Peyer's patch (tissue), 4 donors: ENCODE measurements around the gene RGS3. TPM values are rescaled to one million over a fixed set of nuclear protein-coding genes. Genes with fewer than 3 reads are reported as not detected.
"Not testable (repeated sequence)": the region's sequence is repeated elsewhere in the genome, so short reads cannot be mapped to it uniquely, and the experiment has no call there.

Source experiments
- DNase-seq, 3 donors: peaks; one replicate each; pipeline ENCODE4 v3.0.0-alpha.2; 2017 to 2019
- H3K27ac ChIP-seq, 4 donors: fragments of 200-600 bp; sonication (generic); one replicate each; pipeline ENCODE4 v1.5.1; 2016 to 2019
- H3K27me3 ChIP-seq, 2 donors: fragments of 200-600 bp; sonication (generic); one replicate each; pipeline ENCODE4 v1.5.1; 2019
- H3K36me3 ChIP-seq, 3 donors: fragments of 200-600 bp; sonication (generic); one replicate each; pipeline ENCODE4 v1.5.1; 2016 to 2019
- H3K4me1 ChIP-seq, 4 donors: fragments of 200-600 bp; sonication (generic); one replicate each; pipeline ENCODE4 v1.5.1; 2016 to 2019
- H3K4me3 ChIP-seq, 4 donors: fragments of 200-600 bp; sonication (generic); 1 replicate in 3 of 4; 2 replicates in 1 of 4; pipeline ENCODE4 v1.5.1; 2016 to 2019; ENCODE audit warnings: mild to moderate bottlenecking in 1 of 4
- H3K9me3 ChIP-seq, 4 donors: fragments of 200-600 bp; sonication (generic); one replicate each; pipeline ENCODE4 v1.5.1; 2016 to 2019; ENCODE audit warnings: mild to moderate bottlenecking in 1 of 4
- POLR2A ChIP-seq, 2 donors: fragments of 450-650 bp; IDR thresholded peaks; one replicate each; pipeline ENCODE4 v1.5.1; 2017; ENCODE audit warnings: antibody characterized with exemption in 2 of 2, mild to moderate bottlenecking in 2 of 2, moderate library complexity in 2 of 2
- total RNA-seq, 4 donors: library from RNA; depleted of rRNA; stranded (reverse); fragments of >200 nt; gene quantifications; one replicate each; pipeline ENCODE4 v1.1.0, GENCODE V29; 2016
- TF ChIP-seq, protein P1 (sequence below), 6 experiments: fragments of 450-650 bp in 4 of 6; fragments of 200-600 bp in 2 of 6; sonication (generic) in 1 of 6; IDR thresholded peaks; one replicate each; pipeline ENCODE4 v1.5.1; 2017 to 2019; ENCODE audit warnings: antibody characterized with exemption in 6 of 6, mild to moderate bottlenecking in 3 of 6, moderate library complexity in 1 of 6

The RGS3 gene
- total RNA-seq, 4 donors from 2014 or later, result 55.3 to 113 (median 88.6) TPM

DNA sequence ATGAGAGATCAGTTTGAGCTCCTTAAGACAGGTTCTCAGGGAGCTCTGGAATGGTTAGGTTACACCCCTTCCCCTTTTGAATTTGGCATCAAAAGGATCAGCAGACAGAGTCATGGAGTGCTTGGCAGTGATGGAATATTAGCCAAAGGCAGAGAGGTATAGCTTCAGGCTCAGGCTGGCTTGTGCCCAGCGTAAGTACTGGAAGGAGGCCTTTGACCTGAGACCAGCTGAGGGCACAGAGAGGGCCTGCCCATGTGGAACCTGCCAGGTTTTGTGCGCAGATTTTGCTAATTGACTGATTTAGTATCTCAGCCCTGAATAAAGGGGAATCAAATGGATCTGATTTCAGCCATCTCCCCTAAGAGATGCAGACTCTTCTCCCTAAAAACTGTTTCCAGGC is 81.5 kb downstream of the RGS3 start:
- Histone ChIP-seq H3K9me3 (no peaks in the 10 kb centered on the region), H3K4me1 (peaks cover 0 to 37% (median 7%) of the 10 kb centered on the region in 4 donors), H3K27me3 (no peaks in the 10 kb centered on the region), H3K27ac (no peak overlapping the region), H3K36me3 (peaks cover 0 to 30% (median 0%) of the 10 kb centered on the region in 3 donors), H3K4me3 (no peak overlapping the region)
- no peak for TF ChIP-seq POLR2A (IDR thresholded peaks at IDR 0.05)
- TF ChIP-seq, protein P1, sequence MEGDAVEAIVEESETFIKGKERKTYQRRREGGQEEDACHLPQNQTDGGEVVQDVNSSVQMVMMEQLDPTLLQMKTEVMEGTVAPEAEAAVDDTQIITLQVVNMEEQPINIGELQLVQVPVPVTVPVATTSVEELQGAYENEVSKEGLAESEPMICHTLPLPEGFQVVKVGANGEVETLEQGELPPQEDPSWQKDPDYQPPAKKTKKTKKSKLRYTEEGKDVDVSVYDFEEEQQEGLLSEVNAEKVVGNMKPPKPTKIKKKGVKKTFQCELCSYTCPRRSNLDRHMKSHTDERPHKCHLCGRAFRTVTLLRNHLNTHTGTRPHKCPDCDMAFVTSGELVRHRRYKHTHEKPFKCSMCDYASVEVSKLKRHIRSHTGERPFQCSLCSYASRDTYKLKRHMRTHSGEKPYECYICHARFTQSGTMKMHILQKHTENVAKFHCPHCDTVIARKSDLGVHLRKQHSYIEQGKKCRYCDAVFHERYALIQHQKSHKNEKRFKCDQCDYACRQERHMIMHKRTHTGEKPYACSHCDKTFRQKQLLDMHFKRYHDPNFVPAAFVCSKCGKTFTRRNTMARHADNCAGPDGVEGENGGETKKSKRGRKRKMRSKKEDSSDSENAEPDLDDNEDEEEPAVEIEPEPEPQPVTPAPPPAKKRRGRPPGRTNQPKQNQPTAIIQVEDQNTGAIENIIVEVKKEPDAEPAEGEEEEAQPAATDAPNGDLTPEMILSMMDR (IDR thresholded peaks at IDR 0.05), result no peak
- no peak for DNase-seq

DNA sequence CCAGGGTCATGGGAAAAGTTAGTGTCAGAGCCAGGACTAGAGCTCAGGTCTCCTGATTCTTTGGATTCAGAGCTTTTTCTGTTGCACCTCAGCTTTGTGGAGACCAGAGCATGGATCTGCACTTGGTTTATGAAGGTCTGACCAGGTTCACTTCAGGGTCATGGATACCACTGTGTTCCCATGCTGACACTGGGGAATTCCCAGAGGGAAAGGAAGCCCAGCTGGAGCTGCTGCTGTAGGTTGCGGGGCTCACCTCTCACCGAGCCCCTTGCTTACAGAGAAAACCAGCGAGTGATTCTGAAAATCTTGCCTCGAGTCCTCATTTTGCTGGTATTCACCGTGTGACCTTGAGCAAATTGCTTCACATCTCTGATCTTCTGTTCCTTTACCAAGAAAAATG is 83.0 kb downstream of the RGS3 start:
- no peaks in the 10 kb centered on the region for H3K27me3 ChIP-seq
- no peak overlapping the region for H3K27ac ChIP-seq
- peaks cover 0 to 23% (median 0%) of the 10 kb centered on the region in 3 donors for H3K36me3 ChIP-seq
- peaks cover 0 to 28% (median 7%) of the 10 kb centered on the region in 4 donors for H3K4me1 ChIP-seq
- H3K4me3 ChIP-seq, result no peak overlapping the region
- no peaks in the 10 kb centered on the region for H3K9me3 ChIP-seq
- peak in 1 of 3 donors; percentile 23 for DNase-seq
- TF ChIP-seq POLR2A (IDR thresholded peaks at IDR 0.05), result no peak
- TF ChIP-seq, protein P1 (IDR thresholded peaks at IDR 0.05), result no peak

DNA sequence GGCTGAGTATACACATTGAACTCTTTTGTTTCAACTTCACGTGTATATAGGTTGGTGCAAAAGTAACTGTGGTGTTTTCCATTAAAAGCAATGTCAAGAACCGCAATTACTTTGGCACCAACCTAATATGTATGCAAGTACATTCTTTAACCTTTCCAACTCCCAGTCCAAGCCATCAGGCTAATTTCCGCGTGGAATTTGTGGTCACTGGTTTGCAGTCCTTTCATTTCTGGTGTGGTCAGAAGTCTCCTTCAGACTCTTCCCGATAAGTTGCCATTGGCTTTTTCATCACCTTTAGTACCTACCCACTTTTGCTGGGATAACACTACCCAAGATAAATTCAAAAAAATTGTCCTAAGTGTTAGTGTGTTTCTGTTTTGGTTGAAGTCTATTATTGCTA is 84.0 kb downstream of the RGS3 start:
- no peak for DNase-seq
- Histone ChIP-seq H3K27ac (peak overlapping the region in 2 of 4 donors; percentile 1 to 77), H3K4me1 (peaks cover 0 to 28% (median 7%) of the 10 kb centered on the region in 4 donors), H3K4me3 (no peak overlapping the region), H3K36me3 (peaks cover 0 to 15% (median 0%) of the 10 kb centered on the region in 3 donors), H3K27me3 (no peaks in the 10 kb centered on the region), H3K9me3 (no peaks in the 10 kb centered on the region)
- TF ChIP-seq POLR2A (IDR thresholded peaks at IDR 0.05), result no peak
- TF ChIP-seq, protein P1 (IDR thresholded peaks at IDR 0.05), result no peak

DNA sequence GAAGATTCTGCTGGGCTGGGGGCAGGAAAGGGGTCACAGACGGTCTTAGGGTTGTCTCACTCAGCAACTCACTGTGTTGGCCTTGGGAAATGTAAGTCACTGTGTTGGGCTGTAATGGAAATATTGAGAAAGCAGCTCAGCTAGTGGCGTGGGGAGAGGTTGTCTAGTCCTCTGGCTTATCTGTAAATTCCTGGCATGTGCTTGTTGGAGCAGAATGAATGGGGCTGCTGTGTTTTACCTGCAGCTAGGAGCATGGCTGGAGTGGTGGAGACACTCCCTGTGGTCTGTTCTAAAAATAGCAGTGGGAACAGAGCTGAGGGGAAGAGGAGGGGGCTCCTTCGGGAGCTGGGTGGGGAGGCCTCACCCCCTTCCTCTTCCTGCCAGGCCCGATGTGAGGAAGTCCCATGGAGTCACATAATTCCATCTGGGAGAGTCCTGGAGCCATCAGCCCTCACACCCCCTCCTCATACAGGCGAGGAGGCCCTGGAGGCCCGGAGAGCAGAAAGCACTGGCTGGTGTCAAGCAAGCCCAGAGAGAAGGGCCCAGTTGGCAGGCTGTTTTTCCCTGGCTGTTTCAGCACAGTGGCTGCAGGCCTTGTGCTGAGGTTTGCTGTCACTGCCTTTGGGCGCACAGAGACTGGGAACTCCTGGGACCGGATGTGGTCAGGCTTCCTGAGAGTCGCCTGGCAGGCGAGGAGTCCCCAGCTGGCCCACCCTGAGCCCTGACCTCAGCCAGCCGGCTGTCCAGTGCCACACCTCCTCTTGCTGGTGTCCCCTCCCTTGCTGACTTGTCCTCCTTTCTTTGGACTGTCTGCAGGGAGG is 84.9 kb downstream of the RGS3 start:
- TF ChIP-seq, protein P1 (IDR thresholded peaks at IDR 0.05), result no peak
- TF ChIP-seq POLR2A (IDR thresholded peaks at IDR 0.05), result no peak
- Histone ChIP-seq H3K27me3 (no peaks in the 10 kb centered on the region), H3K9me3 (no peaks in the 10 kb centered on the region), H3K4me1 (peaks cover 0 to 28% (median 7%) of the 10 kb centered on the region in 4 donors), H3K27ac (peak overlapping the region in 3 of 4 donors; percentile 4 to 77 (median 50)), H3K4me3 (no peak overlapping the region), H3K36me3 (peaks cover 0 to 6% (median 0%) of the 10 kb centered on the region in 3 donors)
- peak in 1 of 3 donors; percentile 64 for DNase-seq

DNA sequence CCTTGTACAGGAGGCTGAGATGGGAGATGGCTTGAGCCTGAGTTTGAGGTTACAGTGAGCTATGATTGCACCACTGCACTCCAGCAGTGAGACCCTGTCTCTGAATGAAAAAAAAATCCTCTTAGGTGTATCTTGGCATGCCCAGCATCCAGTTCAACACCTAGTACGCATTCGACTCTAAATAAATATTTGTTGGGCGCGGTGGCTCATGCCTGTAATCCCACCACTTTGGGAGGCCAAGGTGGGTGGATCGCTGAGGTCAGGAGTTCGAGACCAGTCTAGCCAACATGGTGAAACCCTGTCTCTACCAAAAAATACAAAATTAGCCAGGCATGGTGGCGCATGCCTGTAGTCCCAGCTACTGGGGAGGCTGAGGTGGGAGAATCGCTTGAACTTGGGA is 86.4 kb downstream of the RGS3 start:
- H3K9me3 ChIP-seq, H3K36me3 ChIP-seq, H3K4me3 ChIP-seq, H3K27ac ChIP-seq, H3K27me3 ChIP-seq: not testable (repeated sequence)
- DNase-seq, result peak in 1 of 3 donors; percentile 17
- peaks cover 0 to 22% (median 7%) of the 10 kb centered on the region in 4 donors for H3K4me1 ChIP-seq

DNA sequence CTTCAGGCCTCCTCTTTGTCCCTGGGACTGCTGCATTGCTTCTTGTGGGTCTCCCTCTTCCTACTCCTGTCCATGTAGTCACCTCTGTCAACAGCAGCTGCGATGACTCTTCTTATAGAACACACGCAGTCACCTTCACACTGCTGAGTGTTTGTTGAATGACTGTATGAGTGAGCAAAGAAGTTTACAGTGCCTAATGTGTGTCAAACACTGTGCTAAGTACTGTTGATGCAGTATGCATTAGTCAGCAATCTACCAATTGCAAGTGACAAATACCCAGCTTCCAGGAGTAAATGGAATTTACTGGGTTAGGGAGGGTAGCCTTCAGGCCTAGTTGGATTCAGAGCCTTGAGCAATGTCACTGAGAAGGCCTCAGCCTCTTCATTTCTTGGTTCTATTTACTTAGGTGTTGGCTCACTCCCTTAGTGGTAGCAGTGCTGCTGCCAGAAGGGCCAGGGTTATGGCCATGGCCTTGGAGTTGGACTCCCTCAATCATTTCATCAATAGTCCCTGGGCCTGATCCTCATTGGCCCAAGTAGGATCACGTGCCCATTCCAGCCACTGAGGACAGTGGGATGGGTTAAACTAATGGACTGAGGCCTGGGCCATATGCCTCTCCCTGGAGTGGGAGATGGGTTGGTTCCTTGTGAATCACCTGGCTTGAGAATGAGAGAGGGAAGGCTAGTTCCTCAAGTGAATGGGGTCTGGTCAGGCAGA is 93.5 kb downstream of the RGS3 start:
- Histone ChIP-seq H3K27me3 (no peaks in the 10 kb centered on the region), H3K4me3 (no peak overlapping the region), H3K27ac (peak overlapping the region in 1 of 4 donors; percentile 12), H3K4me1 (peaks cover 0 to 16% (median 0%) of the 10 kb centered on the region in 4 donors), H3K9me3 (no peaks in the 10 kb centered on the region), H3K36me3 (no peaks in the 10 kb centered on the region)
- DNase-seq, result peak in 1 of 3 donors; percentile 32
- TF ChIP-seq POLR2A (IDR thresholded peaks at IDR 0.05), result no peak
- TF ChIP-seq, protein P1 (IDR thresholded peaks at IDR 0.05), result no peak
